ENCODE measurements around the gene SLC15A3.

SLC15A3 gene

GRCh38 chr11:60946601-60947264, 5.2 kb downstream of the SLC15A3 start:
- no peak for DNase-seq (ENCODE audit: low read depth in 1 of 2, low spot score in 1 of 2)

GRCh38 chr11:60945295-60945667, 6.7 kb downstream of the SLC15A3 start:
- DNase-seq (ENCODE audit: low read depth in 1 of 2, low spot score in 1 of 2) = no peak

- no peak for DNase-seq (ENCODE audit: low read depth in 1 of 2, low spot score in 1 of 2)
Observed at GRCh38 chr11:60944490-60945294, 7.3 kb downstream of the SLC15A3 start.

- no peak for DNase-seq (ENCODE audit: low read depth in 1 of 2, low spot score in 1 of 2)
Observed at GRCh38 chr11:60942970-60943565, 8.9 kb downstream of the SLC15A3 start.

GRCh38 chr11:60942219-60942618, 9.8 kb downstream of the SLC15A3 start:
- DNase-seq (ENCODE audit: low read depth in 1 of 2, low spot score in 1 of 2) = no peak

GRCh38 chr11:60941371-60942119, 10.4 kb downstream of the SLC15A3 start:
- DNase-seq (ENCODE audit: low read depth in 1 of 2, low spot score in 1 of 2) = no peak

- DNase-seq (ENCODE audit: low read depth in 1 of 2, low spot score in 1 of 2) = no peak
Observed at GRCh38 chr11:60939855-60940254, 12.1 kb downstream of the SLC15A3 start.

GRCh38 chr11:60939301-60939700, 12.7 kb downstream of the SLC15A3 start:
- DNase-seq (ENCODE audit: low read depth in 1 of 2, low spot score in 1 of 2) = no peak

- no peak for DNase-seq (ENCODE audit: low read depth in 1 of 2, low spot score in 1 of 2)
Observed at GRCh38 chr11:60938500-60938899, 13.5 kb downstream of the SLC15A3 start.

GRCh38 chr11:60937811-60938210, 14.2 kb downstream of the SLC15A3 start:
- DNase-seq (ENCODE audit: low read depth in 1 of 2, low spot score in 1 of 2) = no peak

GRCh38 chr11:60937144-60937527, 14.8 kb downstream of the SLC15A3 start:
- DNase-seq (ENCODE audit: low read depth in 1 of 2, low spot score in 1 of 2) = no peak

GRCh38 chr11:60936467-60937143, 15.4 kb downstream of the SLC15A3 start:
- DNase-seq (ENCODE audit: low read depth in 1 of 2, low spot score in 1 of 2) = no peak

- no peak for DNase-seq (ENCODE audit: low read depth in 1 of 2, low spot score in 1 of 2)
Observed at GRCh38 chr11:60935676-60936442, 16.1 kb downstream of the SLC15A3 start.

- no peak for DNase-seq (ENCODE audit: low read depth in 1 of 2, low spot score in 1 of 2)
Observed at GRCh38 chr11:60934790-60935605, 17.0 kb downstream of the SLC15A3 start.

GRCh38 chr11:60934124-60934789, 17.7 kb downstream of the SLC15A3 start:
- no peak for DNase-seq (ENCODE audit: low read depth in 1 of 2, low spot score in 1 of 2)

- no peak for DNase-seq (ENCODE audit: low read depth in 1 of 2, low spot score in 1 of 2)
Observed at GRCh38 chr11:60933416-60934123, 18.4 kb downstream of the SLC15A3 start.

- no peak for DNase-seq (ENCODE audit: low read depth in 1 of 2, low spot score in 1 of 2)
Observed at GRCh38 chr11:60932605-60933356, 19.2 kb downstream of the SLC15A3 start.

GRCh38 chr11:60931917-60932316, 20.1 kb downstream of the SLC15A3 start:
- no peak for DNase-seq (ENCODE audit: low read depth in 1 of 2, low spot score in 1 of 2)

Measured in activated T-helper 1 cell treated with anti-CD3 and anti-CD28 coated beads, Interleukin-2, amount 50 U/mL, for 16 hours (primary cell).